Measurements from ENCODE around the gene CRTC3. TPM values are rescaled to one million over a fixed set of nuclear protein-coding genes. Genes with fewer than 3 reads are reported as not detected.

CRTC3 gene
- total and polyA plus RNA-seq, 5 donors from 2014 or later: 27.5 to 110 (median 31.2) TPM

- peak overlapping the region; percentile 97 to 100 (median 99) for H3K27ac Mint-ChIP-seq
- peak; percentile 63 to 97 (median 86) for DNase-seq
- peaks cover 46% of the 10 kb centered on the region for H3K36me3 Mint-ChIP-seq
- peaks cover 0 to 2% (median 0%) of the 10 kb centered on the region in 7 donors for H3K9me3 Mint-ChIP-seq
- Histone ChIP-seq H3K27me3 (ENCODE audit: control insufficient read depth, insufficient read depth, low read length) (no peaks in the 10 kb centered on the region), H3K9me3 (ENCODE audit: control insufficient read depth in 2 of 2, low read length in 2 of 2) (no peaks in the 10 kb centered on the region), H3K27ac (ENCODE audit: insufficient read depth, low read length, poor library complexity, severe bottlenecking) (peak overlapping the region; percentile 87), H3K4me3 (ENCODE audit: low read depth, low read length) (peak overlapping the region; percentile 40), H3K36me3 (ENCODE audit: control insufficient read depth, insufficient read depth, low read length) (peaks cover 3% of the 10 kb centered on the region), H3K4me1 (ENCODE audit: control insufficient read depth, insufficient read depth, low read length, poor library complexity, severe bottlenecking) (peaks cover 69% of the 10 kb centered on the region)
- no peaks in the 10 kb centered on the region for H3K27me3 Mint-ChIP-seq
- peak; percentile 94 for ATAC-seq (ENCODE audit: low read depth in 2 of 2)
- peak overlapping the region; percentile 84 to 95 (median 88) for H3K4me3 Mint-ChIP-seq
- H3K4me1 Mint-ChIP-seq: peaks cover 42 to 88% (median 70%) of the 10 kb centered on the region in 4 donors
Observed at GRCh38 chr15:90594301-90594738, 64.6 kb downstream of the CRTC3 start.

- Histone ChIP-seq H3K4me3 (ENCODE audit: low read depth, low read length) (peak overlapping the region; percentile 29), H3K9me3 (ENCODE audit: control insufficient read depth in 2 of 2, low read length in 2 of 2) (no peaks in the 10 kb centered on the region), H3K36me3 (ENCODE audit: control insufficient read depth, insufficient read depth, low read length) (peaks cover 3% of the 10 kb centered on the region), H3K4me1 (ENCODE audit: control insufficient read depth, insufficient read depth, low read length, poor library complexity, severe bottlenecking) (peaks cover 74% of the 10 kb centered on the region), H3K27me3 (ENCODE audit: control insufficient read depth, insufficient read depth, low read length) (no peaks in the 10 kb centered on the region), H3K27ac (ENCODE audit: insufficient read depth, low read length, poor library complexity, severe bottlenecking) (peak overlapping the region; percentile 87)
- DNase-seq (no peak), ATAC-seq (ENCODE audit: low read depth in 2 of 2) (no peak)
- Mint-ChIP-seq H3K4me3 (peak overlapping the region; percentile 13 to 84 (median 52)), H3K27ac (peak overlapping the region; percentile 97 to 100 (median 99)), H3K27me3 (no peaks in the 10 kb centered on the region), H3K4me1 (peaks cover 51 to 93% (median 81%) of the 10 kb centered on the region in 4 donors), H3K36me3 (peaks cover 44% of the 10 kb centered on the region), H3K9me3 (peaks cover 0 to 2% (median 0%) of the 10 kb centered on the region in 7 donors)
Observed at GRCh38 chr15:90595763-90596155, 66.0 kb downstream of the CRTC3 start.

- Histone ChIP-seq H3K9me3 (ENCODE audit: control insufficient read depth in 2 of 2, low read length in 2 of 2) (no peaks in the 10 kb centered on the region), H3K4me1 (ENCODE audit: control insufficient read depth, insufficient read depth, low read length, poor library complexity, severe bottlenecking) (peaks cover 73% of the 10 kb centered on the region), H3K27me3 (ENCODE audit: control insufficient read depth, insufficient read depth, low read length) (no peaks in the 10 kb centered on the region), H3K36me3 (ENCODE audit: control insufficient read depth, insufficient read depth, low read length) (peaks cover 7% of the 10 kb centered on the region), H3K27ac (ENCODE audit: insufficient read depth, low read length, poor library complexity, severe bottlenecking) (peak overlapping the region; percentile 87), H3K4me3 (ENCODE audit: low read depth, low read length) (peak overlapping the region; percentile 77)
- Mint-ChIP-seq H3K4me3 (peak overlapping the region; percentile 55 to 85 (median 72)), H3K4me1 (peaks cover 48 to 96% (median 82%) of the 10 kb centered on the region in 4 donors), H3K27me3 (no peaks in the 10 kb centered on the region), H3K36me3 (peaks cover 45% of the 10 kb centered on the region), H3K9me3 (peaks cover 0 to 2% (median 0%) of the 10 kb centered on the region in 7 donors), H3K27ac (peak overlapping the region; percentile 96 to 99 (median 97))
- ATAC-seq (ENCODE audit: low read depth in 2 of 2): no peak
- DNase-seq: no peak
Observed at GRCh38 chr15:90596943-90597342, 67.2 kb downstream of the CRTC3 start.

GRCh38 chr15:90597577-90597976 is 67.9 kb downstream of the CRTC3 start:
- H3K4me3 Mint-ChIP-seq: peak overlapping the region; percentile 55 to 85 (median 72)
- Histone ChIP-seq H3K9me3 (ENCODE audit: control insufficient read depth in 2 of 2, low read length in 2 of 2) (no peaks in the 10 kb centered on the region), H3K36me3 (ENCODE audit: control insufficient read depth, insufficient read depth, low read length) (peaks cover 7% of the 10 kb centered on the region), H3K27me3 (ENCODE audit: control insufficient read depth, insufficient read depth, low read length) (no peaks in the 10 kb centered on the region), H3K4me3 (ENCODE audit: low read depth, low read length) (peak overlapping the region; percentile 77), H3K27ac (ENCODE audit: insufficient read depth, low read length, poor library complexity, severe bottlenecking) (peak overlapping the region; percentile 87), H3K4me1 (ENCODE audit: control insufficient read depth, insufficient read depth, low read length, poor library complexity, severe bottlenecking) (peaks cover 73% of the 10 kb centered on the region)
- peaks cover 44 to 95% (median 79%) of the 10 kb centered on the region in 4 donors for H3K4me1 Mint-ChIP-seq
- no peaks in the 10 kb centered on the region for H3K27me3 Mint-ChIP-seq
- DNase-seq (peak in 2 of 3 donors; percentile 56 to 90), ATAC-seq (ENCODE audit: low read depth in 2 of 2) (peak; percentile 34 to 35)
- peaks cover 45% of the 10 kb centered on the region for H3K36me3 Mint-ChIP-seq
- H3K9me3 Mint-ChIP-seq: peaks cover 0 to 2% (median 0%) of the 10 kb centered on the region in 7 donors
- peak overlapping the region; percentile 96 to 99 (median 97) for H3K27ac Mint-ChIP-seq

GRCh38 chr15:90598031-90598577 is 68.4 kb downstream of the CRTC3 start:
- H3K27me3 ChIP-seq (ENCODE audit: control insufficient read depth, insufficient read depth, low read length): no peaks in the 10 kb centered on the region
- peak in 1 of 3 donors; percentile 68 for DNase-seq
- peaks cover 73% of the 10 kb centered on the region for H3K4me1 ChIP-seq (ENCODE audit: control insufficient read depth, insufficient read depth, low read length, poor library complexity, severe bottlenecking)
- Mint-ChIP-seq H3K4me1 (peaks cover 44 to 93% (median 78%) of the 10 kb centered on the region in 4 donors), H3K27me3 (no peaks in the 10 kb centered on the region), H3K27ac (peak overlapping the region; percentile 96 to 99 (median 97)), H3K4me3 (peak overlapping the region; percentile 55 to 85 (median 72)), H3K36me3 (peaks cover 43% of the 10 kb centered on the region), H3K9me3 (peaks cover 0 to 2% (median 0%) of the 10 kb centered on the region in 7 donors)
- no peaks in the 10 kb centered on the region for H3K9me3 ChIP-seq (ENCODE audit: control insufficient read depth in 2 of 2, low read length in 2 of 2)
- ATAC-seq (ENCODE audit: low read depth in 2 of 2): no peak
- H3K36me3 ChIP-seq (ENCODE audit: control insufficient read depth, insufficient read depth, low read length): peaks cover 7% of the 10 kb centered on the region
- H3K4me3 ChIP-seq (ENCODE audit: low read depth, low read length): peak overlapping the region; percentile 77
- peak overlapping the region; percentile 87 for H3K27ac ChIP-seq (ENCODE audit: insufficient read depth, low read length, poor library complexity, severe bottlenecking)

- H3K27me3 Mint-ChIP-seq: no peaks in the 10 kb centered on the region
- no peak for ATAC-seq (ENCODE audit: low read depth in 2 of 2)
- peak overlapping the region; percentile 77 for H3K4me3 ChIP-seq (ENCODE audit: low read depth, low read length)
- peaks cover 41% of the 10 kb centered on the region for H3K36me3 Mint-ChIP-seq
- peaks cover 68% of the 10 kb centered on the region for H3K4me1 ChIP-seq (ENCODE audit: control insufficient read depth, insufficient read depth, low read length, poor library complexity, severe bottlenecking)
- H3K9me3 Mint-ChIP-seq: peaks cover 0 to 2% (median 0%) of the 10 kb centered on the region in 7 donors
- H3K4me1 Mint-ChIP-seq: peaks cover 41 to 92% (median 77%) of the 10 kb centered on the region in 4 donors
- no peaks in the 10 kb centered on the region for H3K9me3 ChIP-seq (ENCODE audit: control insufficient read depth in 2 of 2, low read length in 2 of 2)
- H3K27ac Mint-ChIP-seq: peak overlapping the region; percentile 96 to 99 (median 97)
- peaks cover 7% of the 10 kb centered on the region for H3K36me3 ChIP-seq (ENCODE audit: control insufficient read depth, insufficient read depth, low read length)
- H3K4me3 Mint-ChIP-seq: peak overlapping the region in 3 of 4 donors; percentile 48 to 85 (median 79)
- DNase-seq: no peak
- H3K27me3 ChIP-seq (ENCODE audit: control insufficient read depth, insufficient read depth, low read length): no peaks in the 10 kb centered on the region
- peak overlapping the region; percentile 87 for H3K27ac ChIP-seq (ENCODE audit: insufficient read depth, low read length, poor library complexity, severe bottlenecking)
Observed at GRCh38 chr15:90598679-90599078, 69.0 kb downstream of the CRTC3 start.

- peak overlapping the region; percentile 87 for H3K27ac ChIP-seq (ENCODE audit: insufficient read depth, low read length, poor library complexity, severe bottlenecking)
Observed at GRCh38 chr15:90599116-90599515, 69.4 kb downstream of the CRTC3 start.

More at GRCh38 chr15:90599116-90599515, 69.4 kb downstream of the CRTC3 start:
- Histone ChIP-seq H3K4me3 (ENCODE audit: low read depth, low read length) (peak overlapping the region; percentile 62), H3K9me3 (ENCODE audit: control insufficient read depth in 2 of 2, low read length in 2 of 2) (no peaks in the 10 kb centered on the region), H3K27me3 (ENCODE audit: control insufficient read depth, insufficient read depth, low read length) (no peaks in the 10 kb centered on the region), H3K36me3 (ENCODE audit: control insufficient read depth, insufficient read depth, low read length) (peaks cover 7% of the 10 kb centered on the region), H3K4me1 (ENCODE audit: control insufficient read depth, insufficient read depth, low read length, poor library complexity, severe bottlenecking) (peaks cover 63% of the 10 kb centered on the region)
- Mint-ChIP-seq H3K36me3 (peaks cover 45% of the 10 kb centered on the region), H3K4me3 (peak overlapping the region; percentile 61 to 86 (median 66)), H3K27ac (peak overlapping the region; percentile 96 to 99 (median 97)), H3K4me1 (peaks cover 41 to 92% (median 77%) of the 10 kb centered on the region in 4 donors), H3K27me3 (no peaks in the 10 kb centered on the region), H3K9me3 (peaks cover 0 to 2% (median 0%) of the 10 kb centered on the region in 7 donors)
- DNase-seq (peak in 1 of 3 donors; percentile 19), ATAC-seq (ENCODE audit: low read depth in 2 of 2) (no peak)

Data from CD4-positive, CD25-positive, alpha-beta regulatory T cell (primary cell).